ENCODE measurements around the gene CERS6. TPM values are rescaled to one million over a fixed set of nuclear protein-coding genes. Genes with fewer than 3 reads are reported as not detected.
A peak's percentile ranks its signal among the peaks of the same experiment; 100 is the strongest.

The CERS6 gene
- total and polyA plus RNA-seq, 2 experiments from 2014 or later, result 7.4 to 35.0 TPM

DNA sequence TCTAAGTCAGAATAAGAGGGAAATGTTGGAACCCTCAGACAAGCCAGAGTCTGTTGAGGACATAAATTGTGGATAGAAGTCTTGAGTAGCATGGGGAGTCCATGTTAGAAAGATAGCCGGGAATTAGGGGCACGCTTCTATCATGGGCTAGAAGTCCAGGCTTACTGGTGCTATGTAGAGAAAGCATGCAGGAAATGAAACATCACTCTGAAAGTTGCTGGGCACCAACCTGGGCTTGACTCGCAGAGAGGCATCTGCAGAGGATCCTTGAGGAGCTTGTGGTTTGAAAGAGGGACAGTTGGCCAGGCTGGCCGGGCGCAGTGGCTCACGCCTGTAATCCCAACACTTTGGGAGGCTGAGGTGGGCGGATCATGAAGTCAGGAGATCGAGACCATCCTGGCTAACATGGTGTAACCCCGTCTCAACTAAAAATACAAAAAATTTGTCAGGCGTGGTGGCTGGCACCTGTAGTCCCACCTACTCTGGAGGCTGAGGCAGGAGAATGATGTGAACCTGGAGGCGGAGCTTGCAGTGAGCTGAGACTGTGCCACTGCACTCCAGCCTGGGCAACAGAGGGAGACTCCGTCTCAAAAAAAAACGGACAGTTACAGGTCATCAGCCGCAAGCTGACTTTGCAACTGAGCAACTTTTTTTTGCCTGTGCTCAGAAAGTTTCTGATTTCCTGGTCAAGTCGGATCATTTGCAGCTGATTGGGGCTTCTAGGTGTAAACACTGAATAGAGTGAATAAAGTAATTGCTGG, 24.9 kb downstream of the CERS6 start:
- Histone ChIP-seq H3K27ac (ENCODE audit: low read depth) (no peak overlapping the region), H2AFZ (no peak overlapping the region), H3F3A (replicated peaks; ENCODE audit: low read depth) (no peaks in the 10 kb centered on the region), H3K4me2 (no peak overlapping the region), H3K4me3 (no peak overlapping the region), H3K27me3 (ENCODE audit: insufficient read depth) (no peaks in the 10 kb centered on the region), H4K20me1 (replicated peaks; ENCODE audit: insufficient read depth) (peaks cover 4% of the 10 kb centered on the region), H3K4me1 (ENCODE audit: insufficient read depth) (peaks cover 45% of the 10 kb centered on the region), H3K9me2 (ENCODE audit: insufficient read depth) (no peaks in the 10 kb centered on the region), H3K36me3 (ENCODE audit: insufficient read depth) (no peaks in the 10 kb centered on the region), H3K79me2 (replicated peaks; ENCODE audit: insufficient read depth) (peaks cover 100% of the 10 kb centered on the region)
- ATAC-seq (no peak), DNase-seq (ENCODE audit: low spot score) (no peak)
- no peak overlapping the region for H3K4me3 Mint-ChIP-seq
- peak overlapping the region; percentile 14 for H3K27ac Mint-ChIP-seq
- peaks cover 5% of the 10 kb centered on the region for H3K27me3 Mint-ChIP-seq (ENCODE audit: insufficient read depth, low read depth, poor library complexity)
- H3K36me3 Mint-ChIP-seq (ENCODE audit: low read depth), result peaks cover 4% of the 10 kb centered on the region; the same call in 1 of the 3 replicates
- TF ChIP-seq POLR2AphosphoS5 (IDR thresholded peaks at IDR 0.05; ENCODE audit: low read depth) (no peak), NANOG (IDR thresholded peaks at IDR 0.05; ENCODE audit: borderline replicate concordance) (no peak), ZNF331 (CRISPR knock-in tag; IDR thresholded peaks at IDR 0.05; ENCODE audit: low read depth) (no peak), EZH2 (IDR thresholded peaks at IDR 0.05; ENCODE audit: low read depth, unreplicated experiment) (no peak), EZH2phosphoT487 (IDR thresholded peaks at IDR 0.05; ENCODE audit: unreplicated experiment) (no peak), ZNF114 (CRISPR knock-in tag; IDR thresholded peaks at IDR 0.05) (no peak), STAT1 (IDR thresholded peaks at IDR 0.05; ENCODE audit: unreplicated experiment) (no peak), JUNB (IDR thresholded peaks at IDR 0.05; ENCODE audit: unreplicated experiment) (no peak), CREB1 (CRISPR knock-in tag; IDR thresholded peaks at IDR 0.05; ENCODE audit: low read depth) (no peak)
- TF ChIP-seq, protein P1, sequence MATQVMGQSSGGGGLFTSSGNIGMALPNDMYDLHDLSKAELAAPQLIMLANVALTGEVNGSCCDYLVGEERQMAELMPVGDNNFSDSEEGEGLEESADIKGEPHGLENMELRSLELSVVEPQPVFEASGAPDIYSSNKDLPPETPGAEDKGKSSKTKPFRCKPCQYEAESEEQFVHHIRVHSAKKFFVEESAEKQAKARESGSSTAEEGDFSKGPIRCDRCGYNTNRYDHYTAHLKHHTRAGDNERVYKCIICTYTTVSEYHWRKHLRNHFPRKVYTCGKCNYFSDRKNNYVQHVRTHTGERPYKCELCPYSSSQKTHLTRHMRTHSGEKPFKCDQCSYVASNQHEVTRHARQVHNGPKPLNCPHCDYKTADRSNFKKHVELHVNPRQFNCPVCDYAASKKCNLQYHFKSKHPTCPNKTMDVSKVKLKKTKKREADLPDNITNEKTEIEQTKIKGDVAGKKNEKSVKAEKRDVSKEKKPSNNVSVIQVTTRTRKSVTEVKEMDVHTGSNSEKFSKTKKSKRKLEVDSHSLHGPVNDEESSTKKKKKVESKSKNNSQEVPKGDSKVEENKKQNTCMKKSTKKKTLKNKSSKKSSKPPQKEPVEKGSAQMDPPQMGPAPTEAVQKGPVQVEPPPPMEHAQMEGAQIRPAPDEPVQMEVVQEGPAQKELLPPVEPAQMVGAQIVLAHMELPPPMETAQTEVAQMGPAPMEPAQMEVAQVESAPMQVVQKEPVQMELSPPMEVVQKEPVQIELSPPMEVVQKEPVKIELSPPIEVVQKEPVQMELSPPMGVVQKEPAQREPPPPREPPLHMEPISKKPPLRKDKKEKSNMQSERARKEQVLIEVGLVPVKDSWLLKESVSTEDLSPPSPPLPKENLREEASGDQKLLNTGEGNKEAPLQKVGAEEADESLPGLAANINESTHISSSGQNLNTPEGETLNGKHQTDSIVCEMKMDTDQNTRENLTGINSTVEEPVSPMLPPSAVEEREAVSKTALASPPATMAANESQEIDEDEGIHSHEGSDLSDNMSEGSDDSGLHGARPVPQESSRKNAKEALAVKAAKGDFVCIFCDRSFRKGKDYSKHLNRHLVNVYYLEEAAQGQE (IDR thresholded peaks at IDR 0.05; ENCODE audit: unreplicated experiment), result no peak
- TF ChIP-seq, protein P2, sequence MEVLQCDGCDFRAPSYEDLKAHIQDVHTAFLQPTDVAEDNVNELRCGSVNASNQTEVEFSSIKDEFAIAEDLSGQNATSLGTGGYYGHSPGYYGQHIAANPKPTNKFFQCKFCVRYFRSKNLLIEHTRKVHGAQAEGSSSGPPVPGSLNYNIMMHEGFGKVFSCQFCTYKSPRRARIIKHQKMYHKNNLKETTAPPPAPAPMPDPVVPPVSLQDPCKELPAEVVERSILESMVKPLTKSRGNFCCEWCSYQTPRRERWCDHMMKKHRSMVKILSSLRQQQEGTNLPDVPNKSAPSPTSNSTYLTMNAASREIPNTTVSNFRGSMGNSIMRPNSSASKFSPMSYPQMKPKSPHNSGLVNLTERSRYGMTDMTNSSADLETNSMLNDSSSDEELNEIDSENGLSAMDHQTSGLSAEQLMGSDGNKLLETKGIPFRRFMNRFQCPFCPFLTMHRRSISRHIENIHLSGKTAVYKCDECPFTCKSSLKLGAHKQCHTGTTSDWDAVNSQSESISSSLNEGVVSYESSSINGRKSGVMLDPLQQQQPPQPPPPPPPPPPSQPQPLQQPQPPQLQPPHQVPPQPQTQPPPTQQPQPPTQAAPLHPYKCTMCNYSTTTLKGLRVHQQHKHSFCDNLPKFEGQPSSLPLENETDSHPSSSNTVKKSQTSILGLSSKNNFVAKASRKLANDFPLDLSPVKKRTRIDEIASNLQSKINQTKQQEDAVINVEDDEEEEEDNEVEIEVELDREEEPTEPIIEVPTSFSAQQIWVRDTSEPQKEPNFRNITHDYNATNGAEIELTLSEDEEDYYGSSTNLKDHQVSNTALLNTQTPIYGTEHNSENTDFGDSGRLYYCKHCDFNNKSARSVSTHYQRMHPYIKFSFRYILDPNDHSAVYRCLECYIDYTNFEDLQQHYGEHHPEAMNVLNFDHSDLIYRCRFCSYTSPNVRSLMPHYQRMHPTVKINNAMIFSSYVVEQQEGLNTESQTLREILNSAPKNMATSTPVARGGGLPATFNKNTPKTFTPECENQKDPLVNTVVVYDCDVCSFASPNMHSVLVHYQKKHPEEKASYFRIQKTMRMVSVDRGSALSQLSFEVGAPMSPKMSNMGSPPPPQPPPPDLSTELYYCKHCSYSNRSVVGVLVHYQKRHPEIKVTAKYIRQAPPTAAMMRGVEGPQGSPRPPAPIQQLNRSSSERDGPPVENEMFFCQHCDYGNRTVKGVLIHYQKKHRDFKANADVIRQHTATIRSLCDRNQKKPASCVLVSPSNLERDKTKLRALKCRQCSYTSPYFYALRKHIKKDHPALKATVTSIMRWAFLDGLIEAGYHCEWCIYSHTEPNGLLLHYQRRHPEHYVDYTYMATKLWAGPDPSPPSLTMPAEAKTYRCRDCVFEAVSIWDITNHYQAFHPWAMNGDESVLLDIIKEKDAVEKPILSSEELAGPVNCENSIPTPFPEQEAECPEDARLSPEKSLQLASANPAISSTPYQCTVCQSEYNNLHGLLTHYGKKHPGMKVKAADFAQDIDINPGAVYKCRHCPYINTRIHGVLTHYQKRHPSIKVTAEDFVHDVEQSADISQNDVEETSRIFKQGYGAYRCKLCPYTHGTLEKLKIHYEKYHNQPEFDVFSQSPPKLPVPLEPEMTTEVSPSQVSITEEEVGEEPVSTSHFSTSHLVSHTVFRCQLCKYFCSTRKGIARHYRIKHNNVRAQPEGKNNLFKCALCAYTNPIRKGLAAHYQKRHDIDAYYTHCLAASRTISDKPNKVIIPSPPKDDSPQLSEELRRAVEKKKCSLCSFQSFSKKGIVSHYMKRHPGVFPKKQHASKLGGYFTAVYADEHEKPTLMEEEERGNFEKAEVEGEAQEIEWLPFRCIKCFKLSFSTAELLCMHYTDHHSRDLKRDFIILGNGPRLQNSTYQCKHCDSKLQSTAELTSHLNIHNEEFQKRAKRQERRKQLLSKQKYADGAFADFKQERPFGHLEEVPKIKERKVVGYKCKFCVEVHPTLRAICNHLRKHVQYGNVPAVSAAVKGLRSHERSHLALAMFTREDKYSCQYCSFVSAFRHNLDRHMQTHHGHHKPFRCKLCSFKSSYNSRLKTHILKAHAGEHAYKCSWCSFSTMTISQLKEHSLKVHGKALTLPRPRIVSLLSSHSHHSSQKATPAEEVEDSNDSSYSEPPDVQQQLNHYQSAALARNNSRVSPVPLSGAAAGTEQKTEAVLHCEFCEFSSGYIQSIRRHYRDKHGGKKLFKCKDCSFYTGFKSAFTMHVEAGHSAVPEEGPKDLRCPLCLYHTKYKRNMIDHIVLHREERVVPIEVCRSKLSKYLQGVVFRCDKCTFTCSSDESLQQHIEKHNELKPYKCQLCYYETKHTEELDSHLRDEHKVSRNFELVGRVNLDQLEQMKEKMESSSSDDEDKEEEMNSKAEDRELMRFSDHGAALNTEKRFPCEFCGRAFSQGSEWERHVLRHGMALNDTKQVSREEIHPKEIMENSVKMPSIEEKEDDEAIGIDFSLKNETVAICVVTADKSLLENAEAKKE (CRISPR knock-in tag; IDR thresholded peaks at IDR 0.05), result no peak
- TF ChIP-seq, protein P3, sequence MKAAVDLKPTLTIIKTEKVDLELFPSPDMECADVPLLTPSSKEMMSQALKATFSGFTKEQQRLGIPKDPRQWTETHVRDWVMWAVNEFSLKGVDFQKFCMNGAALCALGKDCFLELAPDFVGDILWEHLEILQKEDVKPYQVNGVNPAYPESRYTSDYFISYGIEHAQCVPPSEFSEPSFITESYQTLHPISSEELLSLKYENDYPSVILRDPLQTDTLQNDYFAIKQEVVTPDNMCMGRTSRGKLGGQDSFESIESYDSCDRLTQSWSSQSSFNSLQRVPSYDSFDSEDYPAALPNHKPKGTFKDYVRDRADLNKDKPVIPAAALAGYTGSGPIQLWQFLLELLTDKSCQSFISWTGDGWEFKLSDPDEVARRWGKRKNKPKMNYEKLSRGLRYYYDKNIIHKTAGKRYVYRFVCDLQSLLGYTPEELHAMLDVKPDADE (IDR thresholded peaks at IDR 0.05), result no peak
- TF ChIP-seq, protein P4, sequence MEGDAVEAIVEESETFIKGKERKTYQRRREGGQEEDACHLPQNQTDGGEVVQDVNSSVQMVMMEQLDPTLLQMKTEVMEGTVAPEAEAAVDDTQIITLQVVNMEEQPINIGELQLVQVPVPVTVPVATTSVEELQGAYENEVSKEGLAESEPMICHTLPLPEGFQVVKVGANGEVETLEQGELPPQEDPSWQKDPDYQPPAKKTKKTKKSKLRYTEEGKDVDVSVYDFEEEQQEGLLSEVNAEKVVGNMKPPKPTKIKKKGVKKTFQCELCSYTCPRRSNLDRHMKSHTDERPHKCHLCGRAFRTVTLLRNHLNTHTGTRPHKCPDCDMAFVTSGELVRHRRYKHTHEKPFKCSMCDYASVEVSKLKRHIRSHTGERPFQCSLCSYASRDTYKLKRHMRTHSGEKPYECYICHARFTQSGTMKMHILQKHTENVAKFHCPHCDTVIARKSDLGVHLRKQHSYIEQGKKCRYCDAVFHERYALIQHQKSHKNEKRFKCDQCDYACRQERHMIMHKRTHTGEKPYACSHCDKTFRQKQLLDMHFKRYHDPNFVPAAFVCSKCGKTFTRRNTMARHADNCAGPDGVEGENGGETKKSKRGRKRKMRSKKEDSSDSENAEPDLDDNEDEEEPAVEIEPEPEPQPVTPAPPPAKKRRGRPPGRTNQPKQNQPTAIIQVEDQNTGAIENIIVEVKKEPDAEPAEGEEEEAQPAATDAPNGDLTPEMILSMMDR (conservative IDR thresholded peaks at IDR 0.05; ENCODE audit: low read depth in 2 of 2), result no peak
- 0 out of 3 replicates have a peak, but pooled peaks cover 2% of the 10 kb centered on the region for H3K9me3 Mint-ChIP-seq
- peaks cover 58% of the 10 kb centered on the region for H3K4me1 Mint-ChIP-seq
